A549 (cell line): ENCODE data around the gene GTPBP2. TPM values are rescaled to one million over a fixed set of nuclear protein-coding genes. Genes with fewer than 3 reads are reported as not detected.

Experiments
- ATAC-seq, 2 experiments: fragments of 200-7000 bp in 1 of 2; fragments of >200 bp in 1 of 2; cut with Nextera tagmentation in 1 of 2; cut with Tn5 transposase in 1 of 2; 3 replicates each; pipeline versions ENCODE4 v1.8.0 to v1.9.1; 2018 to 2020; ENCODE audit warnings: mild to moderate bottlenecking in 1 of 2, moderate library complexity in 1 of 2
- CTCF ChIA-PET: fragments of 300-600 bp; sonication (Branson Sonifier 250); formaldehyde crosslinking; extraction: SDS; loops from one replicate; lab custom pipeline; 2021; ENCODE audit warnings: antibody characterized with exemption, inconsistent platforms; lab: Yijun Ruan, JAX
- POLR2A ChIA-PET: fragments of 350-600 bp; formaldehyde crosslinking; extraction: SDS; loops from one replicate; lab custom pipeline; 2021; ENCODE audit warnings: antibody characterized with exemption, inconsistent platforms; lab: Yijun Ruan, JAX
- DNase-seq, 2 experiments: peaks; one replicate each; pipeline versions ENCODE4 v3.0.0 to v3.0.0-alpha.2; 2011 to 2016; ENCODE audit warnings: low read depth in 1 of 2, low spot score in 1 of 2
- FAIRE-seq: peaks from 2 replicates; lab custom pipeline; 2011; peaks lifted over from hg19 to GRCh38; lab: Jason Lieb, UNC
- H3K27ac ChIP-seq, 2 experiments: fragments of >200 bp; sonication (Bioruptor Twin); formaldehyde crosslinking; 3 replicates each; pipeline ENCODE4 v1.5.1; 2016 to 2017
- H3K4me1 ChIP-seq: fragments of >200 bp; sonication (Bioruptor Twin); formaldehyde crosslinking; 3 replicates; pipeline ENCODE4 v1.6.1; 2016
- H3K4me2 ChIP-seq: fragments of >200 bp; sonication (Bioruptor Twin); formaldehyde crosslinking; 3 replicates; pipeline ENCODE4 v1.6.1; 2016
- H3K4me3 ChIP-seq: fragments of >200 bp; sonication (Bioruptor Twin); formaldehyde crosslinking; 3 replicates; pipeline ENCODE4 v1.5.1; 2016
- H3K9me3 ChIP-seq: fragments of >200 bp; sonication (Bioruptor Twin); formaldehyde crosslinking; 3 replicates; pipeline ENCODE4 v1.6.1; 2016
- ATOH8 ChIP-seq: fragments of 250-450 bp; sonication (Bioruptor Pico); IDR thresholded peaks from 2 replicates; pipeline ENCODE4 v1.5.0; 2020; ENCODE audit warnings: low read depth, mild to moderate bottlenecking, moderate library complexity
- BCL3 ChIP-seq: fragments of >200 bp; sonication (Bioruptor Twin); formaldehyde crosslinking; IDR thresholded peaks from 3 replicates; pipeline ENCODE4 v1.6.1; 2016
- CBX8 ChIP-seq: fragments of 200-600 bp; sonication (generic); IDR thresholded peaks from 2 replicates; pipeline ENCODE4 v1.6.1; 2016
- CHD2 ChIP-seq: fragments of 150-350 bp; IDR thresholded peaks from 2 replicates; pipeline ENCODE4 v1.6.1; 2014; ENCODE audit warnings: low read length; ENCODE audit not compliant: partially characterized antibody
- CHD4 ChIP-seq: fragments of 200-600 bp; sonication (generic); IDR thresholded peaks from 2 replicates; pipeline ENCODE4 v1.6.1; 2016; ENCODE audit warnings: antibody characterized with exemption, mild to moderate bottlenecking, borderline replicate concordance
- EHF ChIP-seq: fragments of 250-450 bp; sonication (Bioruptor Pico); IDR thresholded peaks from 2 replicates; pipeline ENCODE4 v1.5.0; 2020; ENCODE audit warnings: mild to moderate bottlenecking
- ELK1 ChIP-seq: fragments of 150-350 bp; IDR thresholded peaks from 2 replicates; pipeline ENCODE4 v1.6.1; 2014; ENCODE audit warnings: low read depth, mild to moderate bottlenecking, low read length
- ESRRA ChIP-seq: fragments of 150-350 bp; IDR thresholded peaks from 2 replicates; pipeline ENCODE4 v1.6.1; 2014; ENCODE audit warnings: mild to moderate bottlenecking, low read length, borderline replicate concordance
- GATA3 ChIP-seq: IDR thresholded peaks from 2 replicates; pipeline ENCODE4 v1.6.1; 2012; ENCODE audit warnings: borderline replicate concordance
- HOXB13 ChIP-seq: fragments of 250-450 bp; sonication (Bioruptor Pico); IDR thresholded peaks from 2 replicates; pipeline ENCODE4 v1.5.0; 2020; ENCODE audit warnings: low read depth, mild to moderate bottlenecking, moderate library complexity
- JUNB ChIP-seq: fragments of >200 bp; sonication (Bioruptor Twin); formaldehyde crosslinking; IDR thresholded peaks from 2 replicates; pipeline ENCODE4 v1.6.1; 2016
- NFE2L2 ChIP-seq: fragments of 150-350 bp; conservative IDR thresholded peaks from 2 replicates; pipeline ENCODE4 v1.6.1; 2014; ENCODE audit warnings: low read length
- NPAS2 ChIP-seq: fragments of 250-450 bp; sonication (Bioruptor Pico); IDR thresholded peaks from 2 replicates; pipeline ENCODE4 v1.8.0; 2022; ENCODE audit warnings: mild to moderate bottlenecking, moderate library complexity, borderline replicate concordance
- PBX3 ChIP-seq: IDR thresholded peaks from 2 replicates; pipeline ENCODE4 v1.6.1; 2012
- POLR2A ChIP-seq: IDR thresholded peaks from 2 replicates; pipeline ENCODE4 v1.6.1; 2012; ENCODE audit warnings: mild to moderate bottlenecking, low read length
- REST ChIP-seq: fragments of 200-600 bp; sonication (generic); IDR thresholded peaks from 2 replicates; pipeline ENCODE4 v1.6.1; 2016; ENCODE audit warnings: antibody characterized with exemption, mild to moderate bottlenecking, moderate library complexity
- SREBF2 ChIP-seq: fragments of 450-650 bp; IDR thresholded peaks from 2 replicates; pipeline ENCODE4 v1.6.1; 2014; ENCODE audit warnings: mild to moderate bottlenecking, moderate library complexity
- TP53 ChIP-seq: fragments of 250-450 bp; sonication (Bioruptor Pico); IDR thresholded peaks from 2 replicates; pipeline ENCODE4 v1.5.0; 2021; ENCODE audit warnings: mild to moderate bottlenecking, moderate library complexity
- USF2 ChIP-seq: fragments of 450-650 bp; IDR thresholded peaks from 2 replicates; pipeline ENCODE4 v1.6.1; 2014; ENCODE audit warnings: antibody characterized with exemption
- ZNF302 ChIP-seq: fragments of 250-450 bp; sonication (Bioruptor Pico); IDR thresholded peaks from 2 replicates; pipeline ENCODE4 v1.9.0; 2021; ENCODE audit warnings: inconsistent platforms, mild to moderate bottlenecking, moderate library complexity
- WGBS: methylation state at CpG from one replicate; pipeline ENCODE4 v1.1.6; 2017; ENCODE audit errors: missing lambda C conversion rate; 5-methylcytosine and 5-hydroxymethylcytosine counted together
- polyA plus RNA-seq, 4 experiments: library from polyadenylated mRNA; depleted of rRNA in 3 of 4; stranded (reverse); fragments of >200 nt; fragmentation: RNase III in 1 of 4; extraction: RNeasy Plus Mini Kit Qiagen cat#74134 plus additional on column Dnase treatment in 1 of 4; gene quantifications; 2 replicates in 3 of 4; 3 replicates in 1 of 4; pipeline ENCODE4 v1.2.3, GENCODE V29; 2011 to 2017

GTPBP2 gene
- polyA plus RNA-seq, 2 of the 4 experiments (the other 2 are of a cell fraction) = 28.9 to 59.6 TPM

GRCh38 chr6:43613721-43614395 lies 15.2 kb downstream of the GTPBP2 start:
- POLR2A ChIA-PET = interaction anchor here (0.7 kb wide), 1 partner anchor 15 kb away, joined by 3 read pairs; the partner anchor contains the start of gene GTPBP2
- Histone ChIP-seq H3K27ac (no peak overlapping the region), H3K4me2 (no peak overlapping the region), H3K9me3 (no peaks in the 10 kb centered on the region), H3K4me3 (no peak overlapping the region), H3K4me1 (no peaks in the 10 kb centered on the region)
- CTCF ChIA-PET = interaction anchor here (1.3 to 2.1 kb wide), 3 partner anchors 10 to 466 kb away, joined by 3 to 11 read pairs (median 4); no protein-coding TSS in a partner anchor
- DNase-seq (no peak), FAIRE-seq (no peak), ATAC-seq (no peak)
- TF ChIP-seq GATA3 (no peak), ATOH8 (CRISPR knock-in tag) (no peak), CHD2 (no peak), TP53 (CRISPR knock-in tag) (no peak), POLR2A (no peak), REST (no peak), SREBF2 (no peak), PBX3 (no peak), CHD4 (no peak), ZNF302 (CRISPR knock-in tag) (no peak), BCL3 (no peak), HOXB13 (CRISPR knock-in tag) (no peak), EHF (CRISPR knock-in tag) (no peak), NPAS2 (CRISPR knock-in tag) (no peak), USF2 (no peak), ELK1 (no peak), ESRRA (no peak), JUNB (no peak), NFE2L2 (no peak), CBX8 (no peak)
- WGBS = 94% methylated on average over 6 of the region's 6 CpGs
